H9 (cell line): ENCODE data around the gene CCT2. TPM values are rescaled to one million over a fixed set of nuclear protein-coding genes. Genes with fewer than 3 reads are reported as not detected.

Experiments
- DNase-seq: peaks from one replicate; pipeline ENCODE4 v3.0.0-alpha.2; 2017
- H2AFZ ChIP-seq: one replicate; pipeline ENCODE4 v1.6.1; 2013; ENCODE audit warnings: mild to moderate bottlenecking, low read length, control low read depth, moderate library complexity
- H2AK5ac ChIP-seq: 2 replicates; pipeline ENCODE4 v1.6.1; 2013; ENCODE audit warnings: low read length, control low read depth, mixed read lengths; ENCODE audit not compliant: insufficient read length
- H2BK120ac ChIP-seq: one replicate; pipeline ENCODE4 v1.6.1; 2013; ENCODE audit warnings: low read depth, mild to moderate bottlenecking, low read length, control low read depth, inconsistent platforms; ENCODE audit not compliant: poor library complexity, severe bottlenecking
- H2BK12ac ChIP-seq: 2 replicates; pipeline ENCODE4 v1.6.1; 2013; ENCODE audit warnings: low read length, control low read depth, mixed read lengths, low read depth; ENCODE audit not compliant: insufficient read length
- H2BK15ac ChIP-seq: 2 replicates; pipeline ENCODE4 v1.6.1; 2013; ENCODE audit warnings: low read depth, low read length, control low read depth
- H2BK20ac ChIP-seq: one replicate; pipeline ENCODE4 v1.6.1; 2013; ENCODE audit warnings: low read depth, mild to moderate bottlenecking, low read length, control low read depth, inconsistent platforms; ENCODE audit not compliant: poor library complexity, severe bottlenecking
- H2BK5ac ChIP-seq: 2 replicates; pipeline ENCODE4 v1.6.1; 2013; ENCODE audit warnings: low read length, control low read depth, mixed read lengths; ENCODE audit not compliant: insufficient read length
- H3K14ac ChIP-seq: 2 replicates; pipeline ENCODE4 v1.6.1; 2013; ENCODE audit warnings: low read length, control low read depth; ENCODE audit not compliant: insufficient read depth
- H3K18ac ChIP-seq: 2 replicates; pipeline ENCODE4 v1.6.1; 2013; ENCODE audit warnings: low read depth, mild to moderate bottlenecking, mixed read lengths, low read length, control low read depth; ENCODE audit not compliant: insufficient read length
- H3K23ac ChIP-seq: 2 replicates; pipeline ENCODE4 v1.6.1; 2013; ENCODE audit warnings: low read length, control low read depth, mixed read lengths, low read depth; ENCODE audit not compliant: insufficient read length
- H3K23me2 ChIP-seq: 2 replicates; pipeline ENCODE4 v1.6.1; 2013; ENCODE audit warnings: low read depth, mild to moderate bottlenecking, mixed read lengths, low read length, control low read depth; ENCODE audit not compliant: insufficient read length, poor library complexity, severe bottlenecking
- H3K27ac ChIP-seq: 2 replicates; pipeline ENCODE4 v1.5.1; 2013; ENCODE audit warnings: low read length, control low read depth, mixed read lengths, low read depth; ENCODE audit not compliant: insufficient read length
- H3K27me3 ChIP-seq: 2 replicates; pipeline ENCODE4 v1.6.1; 2013; ENCODE audit warnings: low read length, control low read depth, inconsistent platforms; ENCODE audit not compliant: insufficient read depth
- H3K4ac ChIP-seq: 2 replicates; pipeline ENCODE4 v1.6.1; 2013; ENCODE audit warnings: low read depth, mild to moderate bottlenecking, control low read depth, inconsistent platforms, low read length, moderate library complexity
- H3K4me1 ChIP-seq: 2 replicates; pipeline ENCODE4 v1.6.1; 2013; ENCODE audit warnings: low read length, control low read depth, inconsistent platforms; ENCODE audit not compliant: insufficient read depth
- H3K4me2 ChIP-seq: 2 replicates; pipeline ENCODE4 v1.6.1; 2013; ENCODE audit warnings: low read length, control low read depth, mixed read lengths; ENCODE audit not compliant: insufficient read length, insufficient read depth
- H3K56ac ChIP-seq: 2 replicates; pipeline ENCODE4 v1.6.1; 2013; ENCODE audit warnings: low read depth, mild to moderate bottlenecking, mixed read lengths, low read length, control low read depth; ENCODE audit not compliant: insufficient read length
- H3K79me1 ChIP-seq: 2 replicates; pipeline ENCODE4 v1.6.1; 2013; ENCODE audit warnings: low read depth, mild to moderate bottlenecking, moderate library complexity, low read length, control low read depth, inconsistent platforms; ENCODE audit not compliant: insufficient read depth, poor library complexity, severe bottlenecking
- H3K79me2 ChIP-seq: 2 replicates; pipeline ENCODE4 v1.6.1; 2013; ENCODE audit warnings: low read length, control low read depth, inconsistent platforms; ENCODE audit not compliant: insufficient read depth
- H3K9ac ChIP-seq: 2 replicates; pipeline ENCODE4 v1.6.1; 2013; ENCODE audit warnings: low read length, control low read depth, mixed read lengths; ENCODE audit not compliant: insufficient read length; ENCODE audit errors: extremely low read depth
- H3K9me3 ChIP-seq: one replicate; pipeline ENCODE4 v1.6.1; 2013; ENCODE audit warnings: low read depth, low read length, inconsistent platforms; ENCODE audit not compliant: control insufficient read depth
- H3T11ph ChIP-seq: one replicate; pipeline ENCODE4 v1.6.1; 2013; ENCODE audit warnings: mild to moderate bottlenecking, low read length, control low read depth, inconsistent platforms
- H4K20me1 ChIP-seq: one replicate; pipeline ENCODE4 v1.6.1; 2013; ENCODE audit not compliant: control insufficient read depth, insufficient read length, insufficient read depth
- H4K5ac ChIP-seq: 2 replicates; pipeline ENCODE4 v1.6.1; 2013; ENCODE audit warnings: low read depth, mild to moderate bottlenecking, mixed read lengths, low read length, control low read depth; ENCODE audit not compliant: insufficient read length
- H4K8ac ChIP-seq: replicated peaks from 2 replicates; pipeline ENCODE4 v1.6.1; 2013; ENCODE audit warnings: low read length, control low read depth, mixed read lengths, low read depth; ENCODE audit not compliant: insufficient read length
- H4K91ac ChIP-seq: 2 replicates; pipeline ENCODE4 v1.6.1; 2013; ENCODE audit warnings: low read depth, mild to moderate bottlenecking, moderate library complexity, mixed read lengths, low read length, control low read depth; ENCODE audit not compliant: insufficient read length
- H3K27ac Mint-ChIP-seq, 3 experiments: 2 replicates in 2 of 3; 3 replicates in 1 of 3; pipeline ENCODE4 v1.8.0; 2020 to 2021; ENCODE audit warnings: mixed read lengths in 3 of 3, mild to moderate bottlenecking in 1 of 3, moderate library complexity in 1 of 3
- H3K27me3 Mint-ChIP-seq: 2 replicates; pipeline ENCODE4 v1.8.0; 2021; ENCODE audit warnings: low read depth, mild to moderate bottlenecking, moderate library complexity, mixed read lengths
- H3K36me3 Mint-ChIP-seq, 3 experiments: 2 replicates in 2 of 3; 3 replicates in 1 of 3; pipeline ENCODE4 v1.8.0; 2020 to 2021; ENCODE audit warnings: low read depth in 3 of 3, mixed read lengths in 3 of 3; ENCODE audit not compliant: insufficient read depth in 1 of 3
- H3K4me1 Mint-ChIP-seq, 2 experiments: 2 replicates each; pipeline ENCODE4 v1.8.0; 2020; ENCODE audit warnings: mixed read lengths in 2 of 2
- H3K4me3 Mint-ChIP-seq, 2 experiments: 2 replicates in 1 of 2; 3 replicates in 1 of 2; pipeline ENCODE4 v1.8.0; 2020 to 2021; ENCODE audit warnings: mild to moderate bottlenecking in 2 of 2, mixed read lengths in 2 of 2, moderate library complexity in 1 of 2
- H3K9me3 Mint-ChIP-seq, 2 experiments: 2 replicates in 1 of 2; 3 replicates in 1 of 2; pipeline ENCODE4 v1.8.0; 2020; ENCODE audit warnings: mild to moderate bottlenecking in 2 of 2, mixed read lengths in 2 of 2, moderate library complexity in 1 of 2
- CTCF ChIP-seq: fragments of 200-600 bp; sonication (generic); conservative IDR thresholded peaks from 3 replicates; pipeline ENCODE4 v1.8.0; 2021; ENCODE audit warnings: antibody characterized with exemption, mild to moderate bottlenecking
- WGBS: extraction: QIAGEN DNeasy Blood & Tissue Kit; methylation state at CpG from one replicate; pipeline ENCODE4 v1.1.7; 2013; ENCODE audit warnings: missing lambda C conversion rate, low lambda C conversion rate, mixed read lengths; ENCODE audit not compliant: insufficient read length; ENCODE audit errors: extremely low coverage; 5-methylcytosine and 5-hydroxymethylcytosine counted together
- total RNA-seq: library from RNA; stranded (reverse); gene quantifications from 2 replicates; pipeline ENCODE4 v1.2.1, GENCODE V29; 2021

CCT2 gene
- total RNA-seq, 1 experiment from 2014 or later: 405 TPM

DNA sequence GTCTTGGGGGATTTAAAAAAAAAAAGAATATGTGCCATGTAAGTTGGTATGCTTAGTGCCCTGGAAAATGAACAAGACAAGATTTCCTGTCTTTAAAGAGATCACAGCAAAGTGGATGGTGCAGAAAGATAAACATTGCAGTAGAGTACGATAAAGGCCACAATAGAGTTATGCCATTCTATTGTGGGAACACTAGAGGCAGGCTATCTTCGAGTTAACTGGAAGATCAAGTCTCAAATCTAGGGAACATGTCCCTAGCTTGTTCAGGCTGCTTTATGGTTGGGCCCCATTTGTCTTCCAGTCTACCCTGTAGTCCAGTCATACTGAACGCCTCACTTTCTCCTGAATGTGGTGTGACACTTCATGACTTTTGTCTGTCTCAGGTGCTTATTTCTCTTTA, 18.7 kb upstream of the CCT2 start:
- H3K79me1 ChIP-seq: no peaks in the 10 kb centered on the region
- Mint-ChIP-seq H3K9me3 (no peaks in the 10 kb centered on the region), H3K4me1 (no peaks in the 10 kb centered on the region), H3K36me3 (peaks cover 6 to 16% (median 14%) of the 10 kb centered on the region in 3 experiments), H3K27me3 (no peaks in the 10 kb centered on the region), H3K27ac (peak overlapping the region in 1 of 3 experiments; percentile 13; a peak in 1 of 7 replicates), H3K4me3 (no peak overlapping the region)
- no peak overlapping the region for H2BK120ac ChIP-seq
- no peak overlapping the region for H3K56ac ChIP-seq
- no peaks in the 10 kb centered on the region for H3K9me3 ChIP-seq
- H3K4ac ChIP-seq: no peak overlapping the region
- no CpG with 5 or more reads among the region's 3 CpGs for WGBS
- no peaks in the 10 kb centered on the region for H3K27me3 ChIP-seq
- H2BK12ac ChIP-seq: no peak overlapping the region
- H3K23ac ChIP-seq: no peak overlapping the region
- no peaks in the 10 kb centered on the region for H3K79me2 ChIP-seq
- peak; percentile 41; the same call in 2 of the 3 replicates for TF ChIP-seq CTCF
- H3T11ph ChIP-seq: no peak overlapping the region
- no peak overlapping the region for H4K5ac ChIP-seq
- no peak overlapping the region for H2BK15ac ChIP-seq
- no peak overlapping the region for H2AFZ ChIP-seq
- H3K9ac ChIP-seq: no peak overlapping the region
- H4K20me1 ChIP-seq: no peaks in the 10 kb centered on the region
- H2BK20ac ChIP-seq: no peak overlapping the region
- DNase-seq: no peak
- H3K4me2 ChIP-seq: no peak overlapping the region
- no peak overlapping the region for H4K8ac ChIP-seq
- no peaks in the 10 kb centered on the region for H3K4me1 ChIP-seq
- H4K91ac ChIP-seq: no peak overlapping the region
- H3K27ac ChIP-seq: no peak overlapping the region
- no peaks in the 10 kb centered on the region for H3K23me2 ChIP-seq
- no peak overlapping the region for H3K18ac ChIP-seq
- H2BK5ac ChIP-seq: no peak overlapping the region
- H2AK5ac ChIP-seq: no peak overlapping the region
- H3K14ac ChIP-seq: no peak overlapping the region
